Measurements from ENCODE around the gene SPPL3.

SPPL3 gene

DNA sequence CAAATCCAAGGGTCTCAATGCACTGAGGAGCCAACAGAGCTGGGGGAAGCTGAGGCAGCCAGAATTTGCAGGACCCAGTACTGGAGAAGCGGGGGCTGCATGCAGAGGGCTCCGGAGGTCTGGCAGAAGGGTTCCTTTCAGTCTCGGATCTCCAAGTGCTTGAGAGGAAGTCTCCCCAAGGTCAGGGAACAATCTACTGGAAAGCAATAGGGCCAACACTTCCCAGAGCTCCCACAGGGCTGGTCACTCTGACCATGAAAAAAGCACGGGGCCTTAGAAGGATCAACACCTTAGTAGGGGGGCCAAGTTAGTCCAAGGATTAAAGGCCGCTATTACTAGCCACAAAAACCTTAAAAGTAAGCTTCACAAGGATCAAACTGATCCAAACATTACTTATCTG, 31.7 kb downstream of the SPPL3 start:
- DNase-seq = no peak

DNA sequence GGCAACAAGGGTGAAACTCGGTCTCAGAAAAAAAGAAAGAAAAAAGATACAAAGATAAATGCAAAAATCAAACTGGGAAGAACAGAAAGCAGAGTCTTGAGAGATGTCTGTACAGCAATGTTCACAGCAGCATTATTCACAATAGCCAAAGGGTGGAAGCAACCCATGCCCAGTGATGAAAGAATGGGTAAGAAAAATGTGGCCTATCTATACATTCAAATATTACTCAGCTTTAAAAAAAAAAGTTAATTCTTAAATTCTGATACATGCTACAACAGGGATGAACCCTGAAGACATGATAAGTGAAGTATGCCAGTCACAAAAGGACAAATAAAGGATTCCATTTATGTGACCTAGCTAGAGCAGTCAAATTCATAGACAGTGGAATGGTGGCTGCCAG, 33.7 kb downstream of the SPPL3 start:
- no peak for DNase-seq

DNA sequence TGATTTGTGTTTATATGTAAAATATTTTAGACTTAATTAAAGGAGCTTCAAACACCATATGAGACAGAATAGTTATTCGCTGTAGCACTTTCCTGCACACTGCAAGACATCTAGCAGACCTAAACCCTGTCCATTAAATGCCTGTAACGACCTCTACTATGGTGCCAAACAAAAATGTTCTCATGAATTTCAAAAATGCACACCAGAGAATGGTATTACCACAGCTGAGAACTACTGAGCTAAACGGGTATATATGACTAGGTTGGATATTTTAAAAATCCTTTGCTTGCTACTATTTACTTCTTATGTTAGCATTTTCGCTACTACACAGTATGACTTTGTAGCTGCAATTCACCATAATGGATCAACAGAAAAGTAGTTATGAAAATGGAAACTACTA, 34.8 kb downstream of the SPPL3 start:
- DNase-seq = no peak

DNA sequence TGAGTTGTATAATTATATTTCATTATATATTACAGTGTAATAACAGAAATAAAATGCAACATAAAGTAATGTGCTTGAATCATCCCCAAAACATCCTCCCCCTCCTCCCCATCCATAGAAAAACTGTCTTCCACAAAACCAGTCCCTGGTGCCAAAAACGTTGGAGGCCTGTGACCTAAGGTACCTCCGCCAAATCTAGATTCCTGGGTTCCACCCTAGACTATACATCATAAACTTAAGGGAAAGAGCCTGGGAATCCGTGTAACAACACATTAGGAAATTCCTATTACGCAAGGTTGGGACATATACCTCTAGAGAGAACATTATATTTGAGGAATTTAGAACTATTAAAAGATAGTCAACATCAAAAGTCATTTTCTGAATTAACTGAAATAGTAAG, 38.0 kb downstream of the SPPL3 start:
- DNase-seq = no peak

DNA sequence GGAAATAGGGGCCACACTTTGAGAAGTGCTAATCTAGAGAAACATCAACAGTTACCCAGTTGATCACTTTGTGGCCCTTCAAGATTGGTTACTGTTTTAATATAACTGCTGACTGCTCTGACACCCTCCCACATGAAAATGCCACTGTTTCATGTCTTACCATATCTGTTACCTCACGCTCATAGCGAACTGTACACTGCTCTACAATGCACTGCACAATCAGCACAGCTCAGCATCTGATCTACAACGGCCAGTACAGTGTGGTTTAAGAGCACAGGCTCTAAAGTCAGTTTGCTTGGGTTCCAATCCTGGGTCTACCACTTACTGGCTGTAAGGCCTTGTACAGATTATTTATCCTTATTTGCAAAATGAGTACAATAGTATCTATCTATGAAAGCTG, 39.1 kb downstream of the SPPL3 start:
- no peak for DNase-seq

DNA sequence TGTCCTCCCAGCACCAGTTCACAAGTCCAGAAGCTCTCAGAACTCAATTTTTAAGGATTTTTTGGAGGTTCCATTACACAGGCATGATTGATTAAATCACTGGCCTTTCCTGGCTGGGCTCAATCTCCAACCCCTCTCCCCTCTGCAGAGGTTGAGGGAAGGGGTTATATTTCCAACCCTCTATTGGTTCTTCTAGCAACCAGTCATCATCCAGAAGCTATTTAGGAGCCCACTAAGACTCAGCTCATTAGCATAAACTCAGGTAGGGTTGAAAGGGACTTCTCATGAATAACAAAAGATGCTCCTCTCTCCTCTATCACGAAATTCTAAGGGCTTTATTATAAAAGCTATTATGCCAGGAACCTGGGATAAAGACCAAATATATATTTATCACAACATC, 41.5 kb downstream of the SPPL3 start:
- DNase-seq = no peak

DNA sequence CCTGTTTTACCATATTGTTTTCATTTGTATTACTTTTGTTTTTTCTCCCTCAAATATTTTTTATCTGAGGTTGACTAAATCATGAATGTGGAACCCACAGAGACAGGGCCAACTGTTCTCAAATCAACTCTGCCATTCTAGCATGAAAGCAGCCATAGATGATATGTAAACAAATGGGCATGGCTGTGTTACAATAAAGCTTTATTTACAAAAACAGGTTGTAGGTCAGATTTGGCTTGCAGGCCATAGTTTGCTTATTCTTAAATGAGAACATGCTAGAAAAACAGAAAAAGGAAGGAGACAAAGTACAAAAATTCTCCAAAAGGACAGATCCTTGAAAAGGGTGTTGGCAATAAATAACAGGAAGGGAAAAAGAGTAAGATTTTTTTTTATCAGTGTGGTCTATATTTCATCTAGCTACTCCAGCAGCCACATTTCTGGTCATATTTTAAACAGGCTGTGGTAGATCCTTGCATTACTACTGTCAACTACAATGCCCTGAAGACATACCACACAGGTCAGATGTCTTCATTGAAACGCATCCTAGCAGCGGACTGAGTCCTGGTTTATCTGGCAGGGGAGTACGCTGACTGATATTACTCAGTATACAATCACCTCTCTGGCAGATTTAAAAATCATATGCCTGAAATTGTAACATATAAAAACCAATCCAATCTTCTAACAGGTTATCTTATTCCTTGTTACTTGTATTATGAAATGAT, 42.9 kb downstream of the SPPL3 start:
- DNase-seq = no peak

DNA sequence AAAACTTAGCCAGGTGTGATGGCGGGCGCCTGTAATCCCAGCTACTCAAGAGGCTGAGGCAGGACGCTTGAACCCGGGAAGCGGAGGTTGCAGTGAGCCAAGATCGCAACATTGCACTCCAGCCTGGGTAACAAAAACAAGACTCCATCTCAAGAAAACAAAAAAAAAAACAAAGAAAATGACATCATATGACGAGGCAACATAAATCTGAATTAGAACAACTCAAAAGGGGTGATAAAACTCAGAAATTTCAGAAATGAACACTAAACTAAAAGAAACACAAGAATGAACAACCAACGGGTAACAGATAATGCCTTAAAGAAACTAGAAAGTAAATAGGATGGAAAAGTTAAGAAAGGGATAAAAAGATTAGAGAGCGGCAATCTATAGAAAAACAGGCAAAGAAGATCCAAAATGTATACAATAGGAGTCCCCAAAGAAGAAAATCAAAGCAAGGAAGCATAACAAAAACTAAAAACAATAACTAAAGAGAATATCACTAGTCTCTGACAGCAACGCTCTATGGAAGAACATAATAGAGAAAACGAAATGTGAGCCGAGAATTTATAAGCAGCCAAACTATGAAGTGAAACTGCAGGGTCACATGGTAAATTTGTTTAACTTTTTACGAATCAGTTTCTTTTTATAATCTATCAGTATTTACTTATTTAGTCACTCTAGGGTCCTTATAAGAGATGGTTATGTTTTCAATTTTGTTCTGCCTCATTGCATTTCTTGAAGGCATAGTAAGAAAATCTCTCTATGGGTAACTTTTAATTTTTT, 45.7 kb downstream of the SPPL3 start:
- no peak for DNase-seq

DNA sequence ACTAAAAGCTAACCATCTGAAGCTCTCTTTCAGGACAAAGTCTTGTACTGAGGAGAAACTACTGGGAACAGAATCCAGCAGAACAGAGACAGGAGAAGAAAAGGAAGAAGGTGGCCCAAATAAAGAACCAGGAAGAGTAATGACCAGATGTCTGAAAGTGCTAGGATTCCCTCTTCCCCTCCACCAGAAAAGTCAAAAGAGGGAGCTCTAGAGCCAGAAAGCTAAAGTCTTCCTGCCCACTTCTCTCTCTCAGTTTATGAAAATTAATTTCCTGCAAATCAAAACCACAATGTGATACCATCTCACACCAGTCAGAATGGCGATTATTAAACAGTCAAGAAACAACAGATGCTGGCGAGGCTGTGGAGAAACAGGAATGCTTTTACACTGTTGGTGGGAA, 47.2 kb downstream of the SPPL3 start:
- DNase-seq = no peak

DNA sequence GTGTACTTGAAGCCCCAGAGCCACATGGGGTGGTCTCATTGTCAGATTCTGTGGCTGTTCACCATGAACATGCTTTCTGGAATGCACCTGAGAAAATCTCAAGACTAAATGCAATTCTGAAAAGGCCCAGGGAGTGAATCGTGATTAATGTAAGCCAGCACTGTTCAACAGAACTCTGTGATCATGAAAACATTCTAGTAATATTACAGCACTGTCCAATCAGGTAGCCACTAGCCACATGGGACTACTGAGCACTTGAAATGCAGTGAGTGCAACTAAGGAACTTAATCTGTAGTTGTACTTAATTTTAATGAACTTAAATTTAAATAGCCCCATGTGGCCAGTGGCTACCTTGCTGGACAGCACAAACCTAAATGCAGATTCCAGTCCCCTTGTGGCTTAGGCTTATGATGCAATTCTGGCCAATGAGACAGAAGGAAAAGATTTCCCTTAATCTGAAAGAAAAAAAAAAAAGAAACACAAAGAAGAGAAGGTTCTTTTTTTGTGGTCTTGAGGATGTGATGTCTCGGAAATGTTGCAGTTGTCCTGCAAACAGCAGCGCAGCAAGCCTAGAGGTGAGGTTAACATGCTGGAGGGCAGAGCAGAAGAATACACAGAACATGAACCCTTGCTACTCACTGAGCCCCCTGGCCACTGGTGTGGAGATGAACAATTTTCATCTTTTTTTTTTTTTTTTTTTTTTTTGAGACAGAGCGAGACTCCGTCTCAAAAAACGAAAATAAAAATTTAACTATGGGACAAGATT, 48.2 kb downstream of the SPPL3 start:
- DNase-seq = no peak

DNA sequence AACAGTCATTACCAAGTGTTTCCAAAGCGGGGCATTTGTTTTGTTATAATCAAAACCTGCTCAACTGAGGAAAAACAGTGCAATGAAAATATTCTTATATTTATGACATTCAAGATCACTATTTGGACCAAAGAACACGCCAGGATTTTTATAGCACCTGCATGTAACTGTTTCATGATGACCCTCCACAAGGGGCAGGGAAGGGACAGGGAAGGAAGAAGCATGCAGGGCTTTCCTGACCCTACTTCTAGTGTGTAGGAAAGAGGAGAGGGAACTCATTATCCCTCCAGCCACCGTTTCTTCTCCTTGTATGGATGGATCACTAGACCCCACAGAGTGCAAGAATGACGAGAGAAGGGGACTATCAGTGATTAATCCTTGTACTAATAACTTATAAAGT, 49.4 kb downstream of the SPPL3 start:
- no peak for DNase-seq

DNA sequence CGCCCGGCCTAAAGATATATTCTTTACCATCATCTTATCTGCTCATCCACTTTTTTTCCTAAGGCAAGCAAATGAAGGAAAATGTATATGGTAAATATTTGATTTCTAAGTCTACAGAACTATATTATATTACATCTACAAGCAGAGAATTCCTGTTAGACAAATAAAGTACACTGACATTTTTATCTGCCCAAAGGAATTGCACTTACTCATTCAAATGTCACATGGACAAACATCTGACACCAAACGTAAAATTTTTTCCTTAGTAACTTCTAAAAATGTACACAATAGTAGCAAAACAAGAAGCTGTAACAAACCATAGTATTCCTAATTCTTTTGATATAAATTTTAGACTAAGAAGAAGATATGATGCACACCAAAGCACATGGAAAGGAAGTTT, 51.0 kb downstream of the SPPL3 start:
- no peak for DNase-seq

DNA sequence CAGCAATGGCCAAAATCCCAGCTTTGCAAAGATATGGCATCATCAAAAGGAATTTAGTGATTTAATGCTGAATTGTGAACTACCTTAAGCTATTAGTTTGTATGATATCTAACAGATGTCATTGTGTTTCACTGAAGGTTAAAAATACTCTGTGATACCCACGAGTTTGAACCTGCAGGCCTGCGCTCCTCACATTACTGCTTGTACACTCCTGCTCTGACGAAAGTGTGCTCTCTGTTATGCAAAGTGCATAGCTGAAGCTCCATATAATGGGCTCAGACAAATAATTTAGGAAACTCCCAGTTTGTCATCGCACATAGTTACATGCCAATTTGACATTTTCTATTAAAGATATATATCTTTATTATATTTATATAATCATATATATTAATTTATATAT, 52.2 kb downstream of the SPPL3 start:
- DNase-seq = no peak

DNA sequence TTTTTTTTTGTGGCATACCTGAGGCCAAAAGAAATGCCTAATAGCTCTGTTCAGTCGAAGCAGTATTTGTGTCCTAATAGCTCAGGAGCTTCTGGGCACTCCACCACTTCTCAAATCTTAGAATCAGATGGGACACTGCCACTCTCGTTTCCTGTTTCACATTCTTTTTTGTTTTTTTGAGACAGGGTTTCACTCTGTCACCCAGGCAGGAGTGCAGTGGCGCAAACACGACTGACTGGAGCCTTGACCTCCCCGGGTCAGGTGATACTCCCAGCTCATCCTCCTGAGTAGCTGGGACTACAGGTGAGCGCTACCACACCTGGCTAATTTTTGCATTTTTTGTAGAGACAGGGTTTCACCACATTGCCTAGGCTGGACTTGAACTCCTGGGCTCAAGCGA, 52.7 kb downstream of the SPPL3 start:
- no peak for DNase-seq

DNA sequence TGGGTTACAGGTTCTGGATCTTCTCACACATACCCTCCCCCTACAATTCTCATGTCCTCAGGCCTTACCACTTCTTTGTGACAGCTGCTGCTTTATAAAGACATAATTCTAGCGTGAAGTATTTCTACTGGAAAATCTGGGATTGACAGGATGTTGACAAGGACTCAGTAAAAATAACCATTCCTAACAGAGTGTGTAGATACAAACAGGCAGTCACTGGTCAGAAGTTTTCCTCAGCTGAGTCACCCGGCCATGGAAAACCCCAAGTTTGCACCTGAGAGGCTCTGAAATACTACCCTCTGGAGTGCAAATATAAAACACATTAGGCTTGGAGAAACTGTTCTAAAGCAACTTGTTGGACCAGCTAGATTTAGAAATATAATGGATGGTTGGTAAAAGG, 54.4 kb downstream of the SPPL3 start:
- DNase-seq = no peak

DNA sequence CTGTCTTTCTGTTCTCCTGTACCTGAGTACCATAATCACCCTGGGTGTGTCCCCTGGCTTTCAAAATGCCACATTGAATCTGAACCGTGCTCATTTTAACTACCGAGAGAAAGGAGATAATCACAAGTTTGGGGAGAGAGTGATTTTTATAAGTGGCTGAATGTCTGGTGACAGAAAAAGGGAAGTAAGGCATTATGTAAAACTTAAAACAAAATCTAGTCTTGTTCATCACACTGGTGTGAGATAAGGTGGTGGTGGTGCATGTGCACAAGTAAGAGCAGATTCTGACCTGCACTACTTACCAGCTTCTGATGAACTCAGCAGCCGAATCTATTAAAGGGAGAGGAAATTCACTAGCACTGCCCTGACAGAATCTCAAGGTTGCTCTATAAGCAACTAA, 56.3 kb downstream of the SPPL3 start:
- DNase-seq = no peak

DNA sequence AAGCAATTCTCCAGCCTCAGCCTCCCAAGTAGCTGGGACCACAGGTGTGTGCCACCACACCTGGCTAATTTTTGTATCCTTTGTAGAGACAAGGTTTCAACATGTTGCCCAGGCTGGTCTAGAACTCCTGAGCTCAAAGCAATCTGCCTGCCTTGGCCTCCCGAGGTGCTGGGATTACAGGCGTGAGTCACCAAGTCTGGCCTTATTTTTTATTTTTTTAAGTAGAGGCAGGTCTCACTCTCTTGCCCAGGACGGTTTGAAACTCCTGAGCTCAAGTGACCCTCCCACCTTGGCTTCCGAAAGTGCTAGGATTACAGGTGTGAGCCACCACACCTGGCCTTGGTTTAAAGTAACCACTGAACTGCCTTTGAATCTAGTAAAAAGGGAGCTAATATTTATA, 56.8 kb downstream of the SPPL3 start:
- DNase-seq = no peak

DNA sequence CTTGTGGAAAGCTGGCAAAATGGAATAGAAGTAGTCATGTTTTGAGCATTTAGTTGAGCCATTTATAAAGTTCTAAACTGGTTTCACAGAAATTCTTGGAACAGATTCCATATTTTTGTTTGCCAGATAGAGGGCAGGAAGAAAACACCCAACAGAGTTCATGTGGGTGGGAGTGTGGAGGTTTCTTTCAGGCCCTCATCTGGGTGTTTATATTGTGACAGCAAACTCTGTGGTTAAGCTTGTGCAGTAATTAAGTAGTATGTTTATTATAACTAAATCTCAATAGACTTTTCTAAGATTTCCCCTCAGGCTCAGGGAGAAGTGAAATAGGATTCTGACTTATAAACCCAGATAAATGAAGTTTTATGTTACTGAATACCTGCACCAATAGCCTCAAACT, 57.4 kb downstream of the SPPL3 start:
- no peak for DNase-seq

DNA sequence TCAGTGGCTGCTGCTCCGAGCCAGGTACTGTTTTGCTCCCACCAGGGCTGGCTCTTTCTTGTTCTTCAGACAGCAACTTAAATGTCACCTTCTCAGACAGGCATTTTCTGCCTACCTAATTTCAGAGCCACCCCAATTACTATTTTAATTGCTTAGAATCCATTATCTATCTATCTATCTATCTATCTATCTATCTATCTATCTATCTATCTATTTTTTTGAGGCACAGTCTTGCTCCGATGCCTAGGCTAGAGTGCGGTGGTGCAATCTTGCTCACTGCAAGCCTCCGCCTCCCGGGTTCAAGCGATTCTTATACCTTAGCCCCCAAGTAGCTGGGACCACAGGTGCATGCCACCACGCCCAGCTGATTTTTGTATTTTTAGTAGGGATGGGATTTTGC, 58.5 kb downstream of the SPPL3 start:
- DNase-seq = no peak

DNA sequence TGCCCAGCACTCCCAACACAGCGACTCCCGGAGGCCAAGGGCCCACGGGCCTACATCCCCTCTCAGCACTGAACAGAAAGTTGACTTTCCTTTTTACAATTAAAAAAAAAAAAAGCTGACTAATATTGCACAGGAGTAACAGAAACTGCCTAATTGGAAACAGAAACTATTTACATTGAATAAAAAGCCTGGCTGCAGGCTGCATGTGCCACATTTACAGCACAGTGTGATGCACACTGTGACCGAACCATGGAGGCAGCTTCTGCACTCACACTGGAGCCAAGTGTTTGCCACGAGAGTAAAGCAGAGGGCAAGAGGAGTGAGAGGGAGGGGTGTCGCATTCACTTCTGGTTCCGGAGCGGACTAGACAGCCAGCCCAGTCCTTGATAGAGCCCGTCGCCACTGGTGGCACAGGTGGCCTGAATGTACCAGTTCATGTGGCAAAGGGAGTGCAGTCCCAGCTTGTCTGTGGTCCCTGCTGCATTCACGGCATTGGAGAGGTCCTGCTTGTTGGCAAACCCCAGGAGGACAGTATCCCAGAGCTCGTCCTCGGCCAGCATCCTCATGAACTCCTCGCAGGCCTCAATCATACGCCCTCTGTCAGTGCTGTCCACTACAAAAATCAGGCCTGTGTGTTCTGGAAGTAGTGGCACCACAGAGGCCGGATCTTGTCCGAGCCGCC, 59.2 kb downstream of the SPPL3 start:
- DNase-seq = no peak

DNA sequence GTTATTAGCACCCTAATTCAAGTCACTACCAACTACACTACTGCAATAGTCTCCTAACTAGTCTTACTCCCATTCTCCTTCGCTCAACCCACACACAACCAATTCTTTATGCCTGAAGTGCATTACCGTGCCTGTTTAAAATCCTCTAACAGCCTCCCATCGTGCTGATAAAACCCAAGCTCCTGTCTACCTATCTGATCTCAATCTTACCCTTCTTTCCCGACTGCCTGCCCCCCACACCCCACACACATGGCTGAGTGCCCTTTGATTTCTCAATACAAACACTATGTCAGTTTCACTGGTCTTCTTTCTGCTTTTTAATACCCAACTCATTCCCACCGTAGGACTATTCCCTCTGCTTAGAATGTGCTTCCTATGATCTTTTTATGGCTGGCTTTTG, 59.9 kb downstream of the SPPL3 start:
- no peak for DNase-seq

DNA sequence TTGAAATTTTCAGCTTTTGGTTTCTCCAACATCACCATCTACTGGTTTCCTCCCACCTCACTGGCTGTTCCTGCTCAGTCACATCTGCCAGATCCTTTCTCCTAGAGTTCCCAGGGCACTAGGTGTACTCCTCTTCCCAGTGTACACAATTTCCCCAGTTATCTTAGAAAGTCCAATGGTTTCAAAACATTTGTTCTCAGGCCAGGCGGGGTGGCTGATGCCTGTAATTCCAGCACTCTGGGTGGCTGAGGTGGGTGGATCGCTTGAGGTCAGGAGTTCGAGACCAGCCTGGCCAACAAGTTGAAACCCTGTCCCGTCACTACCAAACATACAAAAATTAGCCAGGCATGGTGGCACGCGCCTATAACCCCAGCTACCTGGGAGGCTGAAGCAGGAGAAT, 60.7 kb downstream of the SPPL3 start:
- no peak for DNase-seq

DNA sequence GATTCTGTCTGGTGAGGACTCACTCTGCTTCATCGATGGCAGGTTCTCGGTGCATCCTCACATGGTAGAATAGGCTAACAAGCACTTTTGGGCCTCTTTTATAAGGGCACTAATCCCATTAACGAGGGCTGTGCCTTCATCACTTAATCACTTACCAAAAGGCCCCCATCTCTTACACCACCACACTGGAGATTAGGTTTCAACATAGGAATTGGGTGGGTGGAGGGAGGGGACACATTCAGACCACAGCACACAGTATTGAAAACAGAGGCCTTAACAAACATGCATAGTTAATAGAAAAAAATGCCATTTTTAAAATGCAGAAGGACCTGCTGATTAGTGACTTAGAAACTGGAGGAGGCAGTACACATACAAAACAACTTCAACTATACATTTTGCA, 61.6 kb downstream of the SPPL3 start:
- no peak for DNase-seq

DNA sequence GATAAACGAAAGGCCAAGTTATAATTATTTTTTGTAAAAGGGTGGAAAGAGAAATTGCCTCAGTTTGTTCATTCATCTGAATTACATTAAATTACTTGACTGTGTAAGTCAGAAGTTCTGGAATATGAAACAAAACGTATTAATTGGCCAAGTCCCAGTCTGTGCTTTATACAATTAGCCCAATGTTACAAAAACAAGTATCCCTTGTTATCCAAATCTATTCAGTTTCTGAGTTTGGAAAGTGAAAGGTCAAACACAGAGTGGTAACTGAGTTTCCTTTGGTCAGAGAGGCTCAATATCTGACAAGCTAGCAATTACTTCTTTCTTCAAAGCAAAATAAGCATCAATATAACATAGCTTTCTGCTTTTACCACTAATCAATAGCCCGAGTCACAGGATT, 62.6 kb downstream of the SPPL3 start:
- DNase-seq = no peak
